Upper lobe of left lung (tissue), 4 donors: Measurements from ENCODE around the gene CLDN10.

Experiments
- CTCF ChIP-seq, 6 experiments: fragments of 450-650 bp in 4 of 6; fragments of 200-600 bp in 2 of 6; sonication (generic) in 2 of 6; IDR thresholded peaks; one replicate each; pipeline ENCODE4 v1.5.1; 2016 to 2019; ENCODE audit warnings: antibody characterized with exemption in 6 of 6
- POLR2A ChIP-seq, 4 donors: fragments of 450-650 bp; IDR thresholded peaks; one replicate each; pipeline ENCODE4 v1.5.1; 2016 to 2017; ENCODE audit warnings: antibody characterized with exemption in 4 of 4, mild to moderate bottlenecking in 2 of 4
- POLR2AphosphoS5 ChIP-seq, 2 donors: sonication (generic); formaldehyde crosslinking; IDR thresholded peaks; one replicate each; pipeline ENCODE4 v1.5.1; 2017; ENCODE audit warnings: antibody characterized with exemption in 2 of 2

- TF ChIP-seq CTCF (IDR thresholded peaks at IDR 0.05) (no peak), POLR2A (IDR thresholded peaks at IDR 0.05) (no peak), POLR2AphosphoS5 (IDR thresholded peaks at IDR 0.05) (no peak)
Observed at GRCh38 chr13:95615539-95615938, 63.0 kb downstream of the CLDN10 start.
